ENCODE results near the gene KLHL10.

The KLHL10 gene

GRCh38 chr17:41813699-41814124, 23.9 kb upstream of the KLHL10 start:
- no peaks in the 10 kb centered on the region for H3K79me2 ChIP-seq (ENCODE audit: low read length)
- H3K4me3 ChIP-seq (ENCODE audit: low read length) = no peak overlapping the region
- H3K27ac ChIP-seq (ENCODE audit: low read length) = no peak overlapping the region

GRCh38 chr17:41814195-41814594, 23.4 kb upstream of the KLHL10 start:
- TF ChIP-seq EZH2phosphoT487 (IDR thresholded peaks at IDR 0.05; ENCODE audit: low read length) (no peak), CTCF (IDR thresholded peaks at IDR 0.05; ENCODE audit: low read length) (no peak)
- Histone ChIP-seq H3K4me3 (ENCODE audit: low read length) (no peak overlapping the region), H2AFZ (ENCODE audit: low read length) (no peak overlapping the region), H3K9me2 (replicated peaks; ENCODE audit: insufficient read depth, low read length) (no peaks in the 10 kb centered on the region), H3K27ac (ENCODE audit: low read length) (no peak overlapping the region), H4K20me1 (ENCODE audit: insufficient read depth, low read length) (no peaks in the 10 kb centered on the region), H3K4me2 (ENCODE audit: low read depth, low read length) (no peak overlapping the region), H3K9me3 (replicated peaks; ENCODE audit: insufficient read depth, low read length) (no peaks in the 10 kb centered on the region), H3K27me3 (replicated peaks; ENCODE audit: insufficient read depth, low read length) (peaks cover 4% of the 10 kb centered on the region; the same call in 1 of the 2 replicates), H3K9ac (ENCODE audit: low read length) (no peak overlapping the region), H3F3A (ENCODE audit: insufficient read depth, low read length) (no peaks in the 10 kb centered on the region; the same call in 1 of the 2 replicates), H3K79me2 (ENCODE audit: low read length) (no peaks in the 10 kb centered on the region), H3K4me1 (ENCODE audit: low read length) (0 out of 2 replicates have a peak, but pooled peaks cover 10% of the 10 kb centered on the region), H3K36me3 (replicated peaks; ENCODE audit: insufficient read depth, low read length) (no peaks in the 10 kb centered on the region)
- DNase-seq = no peak

More at GRCh38 chr17:41813699-41814124, 23.9 kb upstream of the KLHL10 start:
- Histone ChIP-seq H3K4me2 (ENCODE audit: low read depth, low read length) (no peak overlapping the region), H3K36me3 (replicated peaks; ENCODE audit: insufficient read depth, low read length) (no peaks in the 10 kb centered on the region), H2AFZ (ENCODE audit: low read length) (no peak overlapping the region), H3K9ac (ENCODE audit: low read length) (no peak overlapping the region), H3K9me2 (replicated peaks; ENCODE audit: insufficient read depth, low read length) (no peaks in the 10 kb centered on the region), H3F3A (ENCODE audit: insufficient read depth, low read length) (no peaks in the 10 kb centered on the region; the same call in 1 of the 2 replicates), H3K27me3 (replicated peaks; ENCODE audit: insufficient read depth, low read length) (0 out of 2 replicates have a peak, but pooled peaks cover 4% of the 10 kb centered on the region), H3K9me3 (replicated peaks; ENCODE audit: insufficient read depth, low read length) (no peaks in the 10 kb centered on the region), H4K20me1 (ENCODE audit: insufficient read depth, low read length) (no peaks in the 10 kb centered on the region), H3K4me1 (ENCODE audit: low read length) (0 out of 2 replicates have a peak, but pooled peaks cover 10% of the 10 kb centered on the region)
- no peak for DNase-seq
- TF ChIP-seq CTCF (IDR thresholded peaks at IDR 0.05; ENCODE audit: low read length) = no peak
- no peak for TF ChIP-seq EZH2 (optimal IDR thresholded peaks at IDR 0.05; ENCODE audit: low read depth, low read length)
- TF ChIP-seq EZH2phosphoT487 (IDR thresholded peaks at IDR 0.05; ENCODE audit: low read length) = no peak

- no peak for TF ChIP-seq CTCF (IDR thresholded peaks at IDR 0.05; ENCODE audit: low read length)
- no peak for TF ChIP-seq EZH2 (optimal IDR thresholded peaks at IDR 0.05; ENCODE audit: low read depth, low read length)
- TF ChIP-seq EZH2phosphoT487 (IDR thresholded peaks at IDR 0.05; ENCODE audit: low read length) = no peak
- H3K4me3 ChIP-seq (ENCODE audit: low read length) = no peak overlapping the region
- H3K9me2 ChIP-seq (replicated peaks; ENCODE audit: insufficient read depth, low read length) = no peaks in the 10 kb centered on the region
- peaks cover 13% of the 10 kb centered on the region for H3K27me3 ChIP-seq (replicated peaks; ENCODE audit: insufficient read depth, low read length)
- no peaks in the 10 kb centered on the region for H4K20me1 ChIP-seq (ENCODE audit: insufficient read depth, low read length)
- H2AFZ ChIP-seq (ENCODE audit: low read length) = no peak overlapping the region
- H3K79me2 ChIP-seq (ENCODE audit: low read length) = no peaks in the 10 kb centered on the region
- no peak overlapping the region for H3K4me2 ChIP-seq (ENCODE audit: low read depth, low read length)
- H3K9ac ChIP-seq (ENCODE audit: low read length) = no peak overlapping the region
- H3K4me1 ChIP-seq (ENCODE audit: low read length) = 0 out of 2 replicates have a peak, but pooled peaks cover 7% of the 10 kb centered on the region
- H3K9me3 ChIP-seq (replicated peaks; ENCODE audit: insufficient read depth, low read length) = no peaks in the 10 kb centered on the region
- DNase-seq = no peak
- no peaks in the 10 kb centered on the region for H3K36me3 ChIP-seq (replicated peaks; ENCODE audit: insufficient read depth, low read length)
- H3K27ac ChIP-seq (ENCODE audit: low read length) = no peak overlapping the region
- no peaks in the 10 kb centered on the region; the same call in 1 of the 2 replicates for H3F3A ChIP-seq (ENCODE audit: insufficient read depth, low read length)
Measured at GRCh38 chr17:41816637-41817320, 20.8 kb upstream of the KLHL10 start.
